ENCODE measurements around the gene CLN5. TPM values are rescaled to one million over a fixed set of nuclear protein-coding genes. Genes with fewer than 3 reads are reported as not detected.

The CLN5 gene
- total RNA-seq: 10 to 100 TPM; 34.0 to 46.9 (median 36.6) TPM
- polyA plus RNA-seq: 10 to 100 TPM; 31.7 to 52.2 TPM
- long read RNA-seq, donor 1, full-length matches to known transcripts: 116 of 120 reads
- long read RNA-seq, donor 1, partial matches to known transcripts: 2 of 120 reads
- long read RNA-seq, donor 1, other reads (novel, unspliced or antisense): 2 of 120 reads
- long read RNA-seq, donor 2, full-length matches to known transcripts: 25 of 25 reads
- long read RNA-seq, donor 2, partial matches to known transcripts: 0 of 25 reads
- long read RNA-seq, donor 2, other reads (novel, unspliced or antisense): 0 of 25 reads
- long read RNA-seq, donor 3, full-length matches to known transcripts: 73 of 77 reads
- long read RNA-seq, donor 3, partial matches to known transcripts: 1 of 77 reads
- long read RNA-seq, donor 3, other reads (novel, unspliced or antisense): 3 of 77 reads

DNA sequence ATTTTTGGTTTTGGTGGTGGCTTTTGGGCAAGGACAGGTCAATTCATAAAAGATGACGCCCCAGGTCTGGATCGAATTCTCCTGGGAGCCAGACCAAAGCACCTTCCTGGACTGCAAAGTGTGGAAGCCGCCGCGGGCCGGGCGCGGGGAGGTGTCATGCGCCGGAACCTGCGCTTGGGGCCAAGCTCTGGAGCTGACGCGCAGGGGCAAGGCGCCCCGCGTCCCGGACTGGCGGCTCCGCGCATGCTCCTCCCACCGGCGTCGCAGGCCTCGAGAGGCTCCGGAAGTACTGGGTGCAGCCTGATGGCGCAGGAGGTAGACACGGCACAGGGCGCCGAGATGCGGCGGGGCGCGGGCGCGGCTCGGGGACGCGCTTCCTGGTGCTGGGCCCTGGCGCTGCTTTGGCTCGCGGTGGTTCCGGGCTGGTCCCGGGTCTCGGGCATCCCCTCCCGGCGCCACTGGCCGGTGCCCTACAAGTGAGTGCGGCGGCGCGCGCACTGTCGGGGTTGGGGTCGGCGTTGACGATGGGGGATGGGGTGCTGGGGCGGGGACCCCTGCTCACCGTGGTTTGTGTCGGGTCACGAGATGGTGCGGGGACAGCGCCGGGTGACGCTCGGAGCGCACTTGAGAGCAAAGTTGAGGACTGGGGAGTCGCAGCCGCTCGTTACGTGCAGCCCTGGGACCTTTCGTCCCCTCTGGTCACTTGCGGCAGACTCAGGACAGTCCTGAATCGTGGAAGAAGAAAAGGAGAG is at the start of gene CLN5:
Gene CLN5, plus strand, starts transcription at position 286 of the 752 bp plus-strand sequence. Its CDS starts 18 bp downstream, at position 304.
- peak; percentile 93 to 95 (median 94) for DNase-seq
- H3K4me1 ChIP-seq (ENCODE audit: insufficient read depth): peaks cover 9% of the 10 kb centered on the region
- intact Hi-C loops (cut with DNase I): loop anchor here in 1 of 4 donors (5.0 kb wide), 1 partner anchor 35 kb away; the partner anchor contains the start of gene FBXL3
- peak within 1 kb of the TSS; percentile 93 for H3K27ac ChIP-seq
- TF ChIP-seq, protein P1, sequence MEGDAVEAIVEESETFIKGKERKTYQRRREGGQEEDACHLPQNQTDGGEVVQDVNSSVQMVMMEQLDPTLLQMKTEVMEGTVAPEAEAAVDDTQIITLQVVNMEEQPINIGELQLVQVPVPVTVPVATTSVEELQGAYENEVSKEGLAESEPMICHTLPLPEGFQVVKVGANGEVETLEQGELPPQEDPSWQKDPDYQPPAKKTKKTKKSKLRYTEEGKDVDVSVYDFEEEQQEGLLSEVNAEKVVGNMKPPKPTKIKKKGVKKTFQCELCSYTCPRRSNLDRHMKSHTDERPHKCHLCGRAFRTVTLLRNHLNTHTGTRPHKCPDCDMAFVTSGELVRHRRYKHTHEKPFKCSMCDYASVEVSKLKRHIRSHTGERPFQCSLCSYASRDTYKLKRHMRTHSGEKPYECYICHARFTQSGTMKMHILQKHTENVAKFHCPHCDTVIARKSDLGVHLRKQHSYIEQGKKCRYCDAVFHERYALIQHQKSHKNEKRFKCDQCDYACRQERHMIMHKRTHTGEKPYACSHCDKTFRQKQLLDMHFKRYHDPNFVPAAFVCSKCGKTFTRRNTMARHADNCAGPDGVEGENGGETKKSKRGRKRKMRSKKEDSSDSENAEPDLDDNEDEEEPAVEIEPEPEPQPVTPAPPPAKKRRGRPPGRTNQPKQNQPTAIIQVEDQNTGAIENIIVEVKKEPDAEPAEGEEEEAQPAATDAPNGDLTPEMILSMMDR (IDR thresholded peaks at IDR 0.05): peak in 2 of 3 donors; percentile 40 to 55
- no peak for TF ChIP-seq EP300 (IDR thresholded peaks at IDR 0.05)
- peak; percentile 96 for TF ChIP-seq POLR2A (IDR thresholded peaks at IDR 0.05)
- H3K9me3 ChIP-seq: no peaks in the 10 kb centered on the region
- H3K27me3 ChIP-seq: no peaks in the 10 kb centered on the region
- H3K4me3 ChIP-seq: peak within 1 kb of the TSS; percentile 88
- WGBS, 3 donors: 0 to 2% (median 1%) methylated on average over 41 to 73 of the region's 73 CpGs
- no peaks in the 10 kb centered on the region for H3K36me3 ChIP-seq

DNA sequence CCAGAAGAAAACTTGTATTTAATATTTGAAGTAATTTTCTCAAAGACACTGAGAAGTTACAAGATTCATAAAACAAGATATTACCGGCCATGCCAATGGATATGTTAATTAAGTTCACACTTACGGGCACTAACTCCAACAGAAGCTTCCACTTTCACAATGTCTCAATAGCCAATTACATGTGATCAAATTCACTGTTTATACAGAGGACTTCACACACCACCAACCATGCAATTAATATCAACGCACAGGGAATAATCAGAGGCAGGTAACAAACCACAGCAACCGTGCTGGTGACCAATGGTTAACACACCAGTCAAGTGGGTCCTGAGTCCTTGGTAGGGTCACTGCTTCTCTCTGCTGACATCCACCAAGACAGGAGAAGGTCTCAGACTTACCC is 49.5 kb upstream of the CLN5 start:
- H3K27me3 ChIP-seq: no peaks in the 10 kb centered on the region
- WGBS, 3 donors: 92 to 98% (median 97%) methylated on average over 4 of the region's 4 CpGs
- H3K4me1 ChIP-seq (ENCODE audit: insufficient read depth): no peaks in the 10 kb centered on the region
- TF ChIP-seq EP300 (IDR thresholded peaks at IDR 0.05) (no peak), POLR2A (IDR thresholded peaks at IDR 0.05) (no peak)
- TF ChIP-seq, protein P1 (IDR thresholded peaks at IDR 0.05): no peak
- no peak overlapping the region for H3K27ac ChIP-seq
- H3K9me3 ChIP-seq: no peaks in the 10 kb centered on the region
- DNase-seq: no peak
- H3K36me3 ChIP-seq: no peaks in the 10 kb centered on the region
- no peak overlapping the region for H3K4me3 ChIP-seq
- intact Hi-C loops (cut with DNase I): no loop called here

GRCh38 chr13:76943646-76944045 is 48.2 kb upstream of the CLN5 start:
- H3K36me3 ChIP-seq: no peaks in the 10 kb centered on the region
- no peak for DNase-seq
- TF ChIP-seq EP300 (IDR thresholded peaks at IDR 0.05) (no peak), POLR2A (IDR thresholded peaks at IDR 0.05) (no peak)
- TF ChIP-seq, protein P1 (IDR thresholded peaks at IDR 0.05): no peak
- no peak overlapping the region for H3K27ac ChIP-seq
- H3K4me1 ChIP-seq (ENCODE audit: insufficient read depth): no peaks in the 10 kb centered on the region
- H3K4me3 ChIP-seq: no peak overlapping the region
- intact Hi-C loops (cut with DNase I): no loop called here
- no peaks in the 10 kb centered on the region for H3K27me3 ChIP-seq
- WGBS, 3 donors: 81 to 89% (median 84%) methylated on average over 2 of the region's 2 CpGs
- no peaks in the 10 kb centered on the region for H3K9me3 ChIP-seq

GRCh38 chr13:76944456-76944855 is 47.4 kb upstream of the CLN5 start:
- H3K9me3 ChIP-seq: no peaks in the 10 kb centered on the region
- no peak overlapping the region for H3K4me3 ChIP-seq
- DNase-seq: no peak
- no peak overlapping the region for H3K27ac ChIP-seq
- no peaks in the 10 kb centered on the region for H3K4me1 ChIP-seq (ENCODE audit: insufficient read depth)
- no peaks in the 10 kb centered on the region for H3K36me3 ChIP-seq
- TF ChIP-seq POLR2A (IDR thresholded peaks at IDR 0.05) (no peak), EP300 (IDR thresholded peaks at IDR 0.05) (no peak)
- TF ChIP-seq, protein P1 (IDR thresholded peaks at IDR 0.05): no peak
- no peaks in the 10 kb centered on the region for H3K27me3 ChIP-seq
- WGBS, 3 donors: 73 to 79% (median 76%) methylated on average over 4 of the region's 4 CpGs
- intact Hi-C loops (cut with DNase I): no loop called here
